GM12891 (cell line): Measurements from ENCODE around the gene EPHB4.

ENCODE experiments used
- PAX5 ChIP-seq: IDR thresholded peaks from 2 replicates; pipeline ENCODE4 v1.6.1; 2011; ENCODE audit warnings: low read length, moderate library complexity, mild to moderate bottlenecking; ENCODE audit not compliant: insufficient read depth, severe bottlenecking
- POLR2A ChIP-seq: IDR thresholded peaks from 2 replicates; pipeline ENCODE4 v1.6.1; 2011; ENCODE audit warnings: low read depth, low read length, control low read depth
- POLR2AphosphoS5 ChIP-seq: IDR thresholded peaks from 2 replicates; pipeline ENCODE4 v1.6.1; 2011; ENCODE audit warnings: low read depth, low read length, control low read depth
- POU2F2 ChIP-seq: IDR thresholded peaks from 2 replicates; pipeline ENCODE4 v1.6.1; 2011; ENCODE audit warnings: low read depth, mild to moderate bottlenecking, control low read depth, low read length, moderate library complexity
- SPI1 ChIP-seq: IDR thresholded peaks from 2 replicates; pipeline ENCODE4 v1.6.1; 2011; ENCODE audit warnings: low read depth, low read length, control low read depth
- TAF1 ChIP-seq: IDR thresholded peaks from 2 replicates; pipeline ENCODE4 v1.6.1; 2011; ENCODE audit warnings: low read depth, low read length, control low read depth

DNA sequence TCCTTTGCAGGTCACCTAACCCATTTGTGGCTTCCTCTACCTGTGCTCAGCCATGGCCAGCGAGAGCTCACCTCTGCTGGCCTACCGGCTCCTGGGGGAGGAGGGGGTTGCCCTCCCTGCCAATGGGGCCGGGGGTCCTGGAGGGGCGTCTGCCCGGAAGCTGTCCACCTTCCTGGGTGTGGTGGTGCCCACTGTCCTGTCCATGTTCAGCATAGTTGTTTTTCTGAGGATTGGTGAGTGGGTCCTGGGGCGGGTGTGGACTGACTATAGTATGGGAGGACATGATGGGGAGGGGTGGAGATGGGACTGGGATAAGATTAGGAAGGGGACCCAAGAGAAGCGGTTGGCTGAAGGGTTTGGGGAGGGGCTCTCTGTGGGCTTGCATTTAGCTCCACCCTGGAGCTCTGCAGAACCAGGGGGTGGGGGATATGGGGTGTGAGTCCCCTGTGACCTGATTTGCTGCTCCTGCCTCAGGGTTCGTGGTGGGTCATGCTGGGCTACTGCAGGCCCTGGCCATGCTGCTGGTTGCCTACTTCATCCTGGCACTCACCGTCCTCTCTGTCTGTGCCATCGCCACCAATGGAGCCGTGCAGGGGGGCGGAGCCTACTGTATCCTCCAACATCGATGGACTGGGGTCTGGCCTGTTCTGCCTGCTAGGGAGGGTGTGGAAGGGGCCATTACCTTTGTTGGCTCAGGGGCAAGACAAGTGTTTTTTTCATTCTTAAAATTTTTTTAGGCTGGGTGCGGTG, 27.0 kb upstream of the EPHB4 start:
- no peak for TF ChIP-seq TAF1
- no peak for TF ChIP-seq POLR2AphosphoS5
- no peak for TF ChIP-seq POLR2A
- TF ChIP-seq SPI1, result no peak
- TF ChIP-seq POU2F2, result no peak
- TF ChIP-seq PAX5, result no peak
